AG10803 (cell line): ENCODE data around the gene CCDC88C.
A peak's percentile ranks its signal among the peaks of the same experiment; 100 is the strongest.

Experiments
- DNase-seq: peaks from one replicate; pipeline ENCODE4 v3.0.0; 2010; ENCODE audit warnings: low read depth
- H3K4me3 ChIP-seq: 2 replicates; pipeline ENCODE4 v1.5.1; 2011; ENCODE audit warnings: mild to moderate bottlenecking, low read length, control low read depth
- TF ChIP-seq, protein P1 (sequence below): conservative IDR thresholded peaks from 2 replicates; pipeline ENCODE4 v1.5.1; 2011; ENCODE audit warnings: mild to moderate bottlenecking, low read length, control low read depth, inconsistent platforms

Gene CCDC88C

DNA sequence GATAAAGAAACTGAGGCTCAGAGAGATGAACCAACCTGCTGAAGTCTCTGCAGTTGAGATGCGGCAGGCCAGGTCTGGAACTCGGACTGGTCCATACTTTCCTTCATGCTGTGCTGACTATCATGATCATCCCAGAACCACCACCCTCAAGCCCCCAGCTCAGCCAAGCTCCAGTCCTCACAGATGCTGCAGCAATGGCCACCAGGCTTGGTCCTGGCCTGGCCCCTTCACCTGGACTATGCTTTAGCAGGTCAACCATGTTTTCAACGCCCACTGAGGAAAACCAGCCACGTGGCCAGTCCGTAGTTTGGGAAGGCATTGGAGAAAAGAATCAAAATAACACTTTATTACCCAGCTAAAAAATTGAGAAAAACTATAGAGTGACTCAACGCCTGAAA lies 174.5 kb downstream of the CCDC88C start:
- DNase-seq = no peak
- H3K4me3 ChIP-seq = peak overlapping the region; percentile 46
- TF ChIP-seq, protein P1, sequence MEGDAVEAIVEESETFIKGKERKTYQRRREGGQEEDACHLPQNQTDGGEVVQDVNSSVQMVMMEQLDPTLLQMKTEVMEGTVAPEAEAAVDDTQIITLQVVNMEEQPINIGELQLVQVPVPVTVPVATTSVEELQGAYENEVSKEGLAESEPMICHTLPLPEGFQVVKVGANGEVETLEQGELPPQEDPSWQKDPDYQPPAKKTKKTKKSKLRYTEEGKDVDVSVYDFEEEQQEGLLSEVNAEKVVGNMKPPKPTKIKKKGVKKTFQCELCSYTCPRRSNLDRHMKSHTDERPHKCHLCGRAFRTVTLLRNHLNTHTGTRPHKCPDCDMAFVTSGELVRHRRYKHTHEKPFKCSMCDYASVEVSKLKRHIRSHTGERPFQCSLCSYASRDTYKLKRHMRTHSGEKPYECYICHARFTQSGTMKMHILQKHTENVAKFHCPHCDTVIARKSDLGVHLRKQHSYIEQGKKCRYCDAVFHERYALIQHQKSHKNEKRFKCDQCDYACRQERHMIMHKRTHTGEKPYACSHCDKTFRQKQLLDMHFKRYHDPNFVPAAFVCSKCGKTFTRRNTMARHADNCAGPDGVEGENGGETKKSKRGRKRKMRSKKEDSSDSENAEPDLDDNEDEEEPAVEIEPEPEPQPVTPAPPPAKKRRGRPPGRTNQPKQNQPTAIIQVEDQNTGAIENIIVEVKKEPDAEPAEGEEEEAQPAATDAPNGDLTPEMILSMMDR = no peak

- no peak overlapping the region; the same call in 1 of the 2 replicates for H3K4me3 ChIP-seq
- DNase-seq = no peak
- TF ChIP-seq, protein P1 = no peak
Measured at GRCh38 chr14:91242635-91243034, 175.0 kb downstream of the CCDC88C start.

DNA sequence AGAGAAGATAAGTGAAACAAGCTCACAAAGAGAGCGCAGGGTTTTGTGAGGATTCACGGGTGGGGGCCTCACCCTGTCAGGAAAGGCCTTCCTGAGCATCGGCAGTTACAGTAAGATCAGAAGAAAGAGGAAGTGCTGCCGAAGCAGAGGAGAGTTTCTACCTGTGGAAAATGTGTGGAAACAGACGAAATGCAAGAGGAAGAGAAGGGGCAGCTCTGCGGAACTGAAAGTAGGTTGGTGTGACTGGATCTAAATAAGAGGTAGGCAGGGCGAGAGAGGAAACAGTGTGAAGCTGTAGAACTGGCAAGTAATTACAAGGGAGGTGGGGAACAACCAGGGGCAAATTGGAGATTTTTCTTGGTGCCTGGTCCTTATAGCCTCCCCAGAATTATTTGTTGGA lies 175.8 kb downstream of the CCDC88C start:
- no peak overlapping the region for H3K4me3 ChIP-seq
- TF ChIP-seq, protein P1 = no peak
- no peak for DNase-seq

DNA sequence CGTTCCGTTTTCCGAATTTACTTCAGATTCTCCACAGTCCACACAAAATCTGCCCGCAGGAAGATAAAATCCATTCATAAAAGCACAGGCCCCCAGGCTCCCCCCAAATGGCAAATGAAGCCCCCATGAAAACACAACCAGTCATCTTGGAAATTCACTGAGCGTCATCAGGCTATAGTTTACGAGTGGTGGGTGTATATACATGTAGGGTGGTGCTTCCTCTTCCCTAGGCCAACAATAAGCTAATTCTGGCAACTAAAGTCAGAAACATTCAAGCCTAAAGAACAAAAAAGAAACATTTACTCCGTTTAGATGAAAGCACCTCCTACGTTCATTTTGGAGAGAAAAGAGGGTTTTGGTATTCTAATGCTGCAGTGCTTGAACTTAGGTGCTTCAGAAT lies 179.0 kb downstream of the CCDC88C start:
- no peak for DNase-seq
- H3K4me3 ChIP-seq = no peak overlapping the region
- TF ChIP-seq, protein P1 = no peak

- H3K4me3 ChIP-seq = no peak overlapping the region
- TF ChIP-seq, protein P1 = no peak
- DNase-seq = no peak
Measured at GRCh38 chr14:91238085-91238484, 179.5 kb downstream of the CCDC88C start.

DNA sequence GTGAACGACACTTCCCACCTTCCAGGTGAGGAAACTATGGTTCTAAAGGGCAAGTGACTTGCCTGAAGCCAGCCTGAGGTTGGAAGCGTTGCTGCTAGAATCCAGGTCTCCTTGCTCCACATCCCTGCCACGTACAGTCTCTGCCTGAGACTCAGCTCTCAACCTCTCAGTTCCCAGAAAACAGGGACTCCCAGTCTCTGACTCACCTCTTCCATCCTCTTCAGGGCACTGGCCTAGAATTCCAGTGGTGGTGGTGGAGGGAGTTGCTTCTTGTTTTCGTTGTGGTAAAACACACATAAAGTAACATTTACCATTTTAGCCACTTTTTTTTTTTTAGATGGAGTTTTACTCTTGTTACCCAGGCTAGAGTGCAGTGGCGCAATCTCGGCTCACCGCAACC lies 180.4 kb downstream of the CCDC88C start:
- peak; percentile 84 for DNase-seq
- TF ChIP-seq, protein P1 = no peak
- no peak overlapping the region for H3K4me3 ChIP-seq

DNA sequence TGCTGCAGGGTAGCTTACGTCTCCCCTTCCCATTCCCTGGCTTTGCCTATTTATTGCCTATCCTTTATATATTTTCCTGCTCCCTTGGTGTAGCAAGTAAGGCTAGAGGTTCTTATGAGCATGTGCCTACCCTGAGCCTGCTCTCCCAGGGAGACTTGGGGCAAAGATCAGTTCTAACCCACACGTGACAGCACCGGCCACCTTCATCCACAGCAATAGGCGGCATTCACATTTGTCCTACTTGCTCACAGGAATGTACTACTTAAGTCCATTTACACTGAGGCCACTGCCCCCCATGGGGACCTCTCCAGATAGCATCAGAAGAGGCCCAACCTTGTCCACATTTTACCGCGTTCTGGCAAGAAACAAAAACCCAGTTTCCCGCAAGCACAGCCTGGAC lies 181.8 kb downstream of the CCDC88C start:
- TF ChIP-seq, protein P1 = no peak
- no peak for DNase-seq
- no peak overlapping the region for H3K4me3 ChIP-seq
